Breast epithelium (tissue), 4 donors: ENCODE measurements around the gene NBAS. TPM values are rescaled to one million over a fixed set of nuclear protein-coding genes. Genes with fewer than 3 reads are reported as not detected.
"Not testable (repeated sequence)": the region's sequence is repeated elsewhere in the genome, so short reads cannot be mapped to it uniquely, and the experiment has no call there.

Source experiments
- DNase-seq, 2 donors: peaks; one replicate each; pipeline ENCODE4 v3.0.0-alpha.2; 2019; ENCODE audit warnings: low spot score in 2 of 2
- H3K27ac ChIP-seq, 2 donors: fragments of 200-600 bp; sonication (generic) in 1 of 2; one replicate each; pipeline ENCODE4 v1.5.1; 2016 to 2019; ENCODE audit warnings: mild to moderate bottlenecking in 1 of 2
- H3K27me3 ChIP-seq, 2 donors: fragments of 200-600 bp; sonication (generic) in 1 of 2; one replicate each; pipeline versions ENCODE4 v1.5.1 to v1.6.0; 2017 to 2019; ENCODE audit warnings: control low read depth in 1 of 2, mild to moderate bottlenecking in 1 of 2
- H3K36me3 ChIP-seq: fragments of 200-600 bp; one replicate; pipeline ENCODE4 v1.5.1; 2019
- H3K4me1 ChIP-seq, 2 donors: fragments of 200-600 bp; sonication (generic); one replicate each; pipeline ENCODE4 v1.5.1; 2016 to 2019; ENCODE audit warnings: control low read depth in 1 of 2
- H3K4me3 ChIP-seq, 3 donors: fragments of 200-600 bp; sonication (generic); 1 replicate in 2 of 3; 2 replicates in 1 of 3; pipeline ENCODE4 v1.5.1; 2016 to 2019; ENCODE audit warnings: mild to moderate bottlenecking in 3 of 3, moderate library complexity in 2 of 3
- H3K9me3 ChIP-seq, 2 donors: fragments of 200-600 bp; sonication (generic) in 1 of 2; one replicate each; pipeline ENCODE4 v1.5.1; 2016 to 2019; ENCODE audit warnings: control low read depth in 1 of 2
- CTCF ChIP-seq, 3 donors: fragments of 450-650 bp; IDR thresholded peaks; one replicate each; pipeline ENCODE4 v1.5.1; 2016 to 2017; ENCODE audit warnings: antibody characterized with exemption in 3 of 3, mild to moderate bottlenecking in 3 of 3, moderate library complexity in 3 of 3
- POLR2A ChIP-seq: fragments of 450-650 bp; IDR thresholded peaks from one replicate; pipeline ENCODE4 v1.6.1; 2016; ENCODE audit warnings: antibody characterized with exemption, mild to moderate bottlenecking, moderate library complexity
- POLR2AphosphoS5 ChIP-seq, 3 donors: sonication (generic); formaldehyde crosslinking; IDR thresholded peaks; one replicate each; pipeline ENCODE4 v1.6.1; 2017; ENCODE audit warnings: antibody characterized with exemption in 3 of 3
- intact Hi-C: fragments of 100-400 bp; cut with DNase I; formaldehyde crosslinking; loops from one replicate; pipeline ENCODE4 v1.15.1; 2023; ENCODE audit warnings: low total_unique reads
- total RNA-seq, 3 donors: library from RNA; depleted of rRNA; stranded (reverse); fragments of >200 nt; gene quantifications; one replicate each; pipeline ENCODE4 v1.1.0, GENCODE V29; 2016

The NBAS gene
- total RNA-seq, 3 donors from 2014 or later, result 44.9 to 59.1 (median 45.1) TPM

GRCh38 chr2:15544227-15544626, 16.9 kb downstream of the NBAS start:
- H3K27me3 ChIP-seq, result no peaks in the 10 kb centered on the region
- no peaks in the 10 kb centered on the region for H3K9me3 ChIP-seq
- no peak for DNase-seq
- no peaks in the 10 kb centered on the region for H3K36me3 ChIP-seq
- no peak for TF ChIP-seq POLR2AphosphoS5 (IDR thresholded peaks at IDR 0.05)
- no peak for TF ChIP-seq POLR2A
- TF ChIP-seq CTCF (IDR thresholded peaks at IDR 0.05), result no peak
- no peaks in the 10 kb centered on the region for H3K4me1 ChIP-seq
- H3K27ac ChIP-seq, result no peak overlapping the region
- no peak overlapping the region for H3K4me3 ChIP-seq
- intact Hi-C loops, result no loop called here

DNA sequence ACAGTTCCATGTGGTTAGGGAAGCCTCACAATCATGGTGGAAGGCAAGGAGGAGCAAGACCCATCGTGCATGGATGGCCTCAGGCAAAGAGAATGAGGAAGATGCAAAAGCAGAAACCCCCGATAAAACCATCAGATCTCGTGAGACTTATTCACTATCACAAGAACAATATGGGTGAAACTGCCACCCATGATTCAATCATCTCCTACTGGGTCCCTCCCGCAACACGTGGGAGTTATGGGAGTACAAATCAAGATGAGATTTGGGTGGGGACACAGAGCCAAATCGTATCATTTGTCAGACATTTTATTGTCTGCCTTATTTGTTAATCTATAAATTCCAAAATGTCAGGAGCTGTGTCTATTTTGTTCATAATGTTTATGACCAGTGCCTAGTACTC, 17.6 kb downstream of the NBAS start:
- Histone ChIP-seq H3K27ac (no peak overlapping the region), H3K27me3 (no peaks in the 10 kb centered on the region), H3K4me1 (no peaks in the 10 kb centered on the region), H3K4me3 (no peak overlapping the region), H3K36me3 (no peaks in the 10 kb centered on the region), H3K9me3 (no peaks in the 10 kb centered on the region)
- no peak for DNase-seq
- intact Hi-C loops, result no loop called here
- TF ChIP-seq POLR2AphosphoS5 (IDR thresholded peaks at IDR 0.05), result no peak
- no peak for TF ChIP-seq CTCF (IDR thresholded peaks at IDR 0.05)

DNA sequence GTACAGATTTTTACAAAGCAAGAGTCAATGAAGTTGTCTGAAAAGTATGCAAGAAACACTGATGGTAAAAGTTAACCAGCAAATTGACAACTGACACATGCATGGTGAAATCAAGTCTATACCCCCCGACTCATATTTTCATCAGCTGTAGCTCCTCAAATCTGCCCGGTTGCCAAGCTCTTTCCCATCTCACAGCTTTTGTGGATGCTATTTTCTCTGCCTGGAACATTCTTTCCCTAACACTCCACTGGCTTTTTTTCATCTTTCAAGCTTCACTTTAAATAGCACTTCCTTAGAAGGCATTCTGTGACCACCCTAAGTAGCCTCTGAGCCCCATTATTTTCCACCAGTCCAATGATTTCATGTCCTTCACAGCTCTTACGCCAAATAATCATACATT, 18.1 kb downstream of the NBAS start:
- Histone ChIP-seq H3K4me1 (no peaks in the 10 kb centered on the region), H3K27me3 (no peaks in the 10 kb centered on the region), H3K27ac (no peak overlapping the region), H3K4me3 (no peak overlapping the region), H3K36me3 (no peaks in the 10 kb centered on the region), H3K9me3 (no peaks in the 10 kb centered on the region)
- intact Hi-C loops, result no loop called here
- TF ChIP-seq POLR2A (no peak), CTCF (IDR thresholded peaks at IDR 0.05) (no peak), POLR2AphosphoS5 (IDR thresholded peaks at IDR 0.05) (no peak)
- no peak for DNase-seq

DNA sequence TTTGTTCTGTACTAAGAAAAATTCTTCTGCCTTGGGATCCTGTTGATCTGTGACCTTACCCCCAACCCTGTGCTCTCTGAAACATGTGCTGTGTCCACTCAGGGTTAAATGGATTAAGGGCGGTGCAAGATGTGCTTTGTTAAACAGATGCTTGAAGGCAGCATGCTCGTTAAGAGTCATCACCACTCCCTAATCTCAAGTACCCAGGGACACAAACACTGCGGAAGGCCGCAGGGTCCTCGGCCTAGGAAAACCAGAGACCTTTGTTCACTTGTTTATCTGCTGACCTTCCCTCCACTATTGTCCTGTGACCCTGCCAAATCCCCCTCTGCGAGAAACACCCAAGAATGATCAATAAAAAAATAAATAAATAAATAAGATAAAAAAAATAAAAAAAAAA, 18.9 kb downstream of the NBAS start:
- H3K9me3 ChIP-seq, H3K27ac ChIP-seq, DNase-seq, intact Hi-C loops, H3K36me3 ChIP-seq, H3K4me3 ChIP-seq, H3K4me1 ChIP-seq, H3K27me3 ChIP-seq: not testable (repeated sequence)

DNA sequence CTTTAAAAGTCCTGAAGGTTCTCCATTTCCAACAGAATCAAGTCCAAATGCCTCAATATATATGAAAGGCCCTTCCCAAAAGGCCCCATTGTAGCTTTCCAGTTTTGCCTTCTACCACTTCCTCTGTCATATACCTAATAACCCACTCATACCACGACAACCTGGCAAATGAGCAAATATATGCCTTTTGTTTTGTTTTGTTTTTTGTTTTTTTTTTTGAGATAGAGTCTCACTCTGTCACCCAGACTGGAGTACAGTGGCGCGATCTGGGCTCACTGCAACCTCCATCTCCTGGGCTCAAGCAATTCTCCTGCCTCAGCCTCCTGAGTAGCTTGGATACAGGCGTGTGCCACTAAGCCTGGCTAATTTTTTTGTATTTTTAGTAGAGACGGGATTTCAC, 20.6 kb downstream of the NBAS start:
- H3K4me1 ChIP-seq, H3K27me3 ChIP-seq, H3K9me3 ChIP-seq, H3K27ac ChIP-seq, H3K36me3 ChIP-seq, DNase-seq, H3K4me3 ChIP-seq, intact Hi-C loops: not testable (repeated sequence)

DNA sequence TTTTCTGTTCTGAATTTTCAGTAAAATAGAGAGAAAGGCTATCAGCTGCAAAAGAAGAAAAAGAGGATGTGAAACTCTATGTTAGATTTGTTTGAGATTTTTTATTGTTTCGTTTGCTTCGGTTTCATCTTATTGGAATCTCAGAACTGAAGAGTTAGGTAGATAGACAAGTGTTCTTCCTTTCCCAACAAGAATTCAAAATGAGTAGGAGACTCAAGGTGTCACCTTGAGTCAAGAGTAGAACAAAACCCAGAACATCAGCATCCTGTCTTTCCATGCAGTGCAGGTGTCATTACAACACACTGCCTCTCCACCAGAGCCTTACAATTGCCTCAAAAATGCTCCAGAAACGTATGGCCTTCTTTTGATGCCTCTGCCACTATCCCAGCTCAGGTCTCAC, 21.1 kb downstream of the NBAS start:
- intact Hi-C loops, result no loop called here
- TF ChIP-seq POLR2AphosphoS5 (IDR thresholded peaks at IDR 0.05) (no peak), POLR2A (no peak), CTCF (IDR thresholded peaks at IDR 0.05) (no peak)

More for the DNA sequence above, 21.1 kb downstream of the NBAS start:
- Histone ChIP-seq H3K4me1 (no peaks in the 10 kb centered on the region), H3K36me3 (no peaks in the 10 kb centered on the region), H3K9me3 (no peaks in the 10 kb centered on the region), H3K27ac (no peak overlapping the region), H3K27me3 (no peaks in the 10 kb centered on the region), H3K4me3 (no peak overlapping the region)
- DNase-seq, result no peak
